Measurements from ENCODE around the gene PARP15.

Gene PARP15

DNA sequence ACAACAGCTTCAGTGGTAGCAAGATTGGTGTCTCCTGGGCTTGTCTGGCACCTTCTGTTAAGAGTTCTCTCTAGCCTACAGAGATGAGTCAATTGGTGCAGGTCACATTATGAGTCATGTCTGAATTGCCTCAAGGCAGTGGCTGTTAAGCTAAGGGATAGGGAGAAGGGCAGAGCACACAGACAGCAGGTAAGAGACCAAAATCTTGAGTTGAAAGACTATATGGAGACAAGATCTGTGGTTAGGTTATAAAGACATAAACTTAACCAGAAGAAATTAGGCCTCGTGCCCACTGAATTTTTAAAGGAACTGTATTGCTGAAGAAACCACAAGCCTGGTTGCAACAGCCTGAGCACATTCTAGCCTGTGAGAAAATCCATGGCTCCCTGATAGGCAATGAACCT, 43.5 kb upstream of the PARP15 start:
- 0 out of 3 replicates have a peak, but pooled peaks have one; percentile 48 for ATAC-seq (ENCODE audit: insufficient read depth, low read depth)
- TF ChIP-seq CTCF (IDR thresholded peaks at IDR 0.05; ENCODE audit: borderline replicate concordance, extremely low read depth, low read length, poor library complexity, severe bottlenecking) (no peak), EZH2 (IDR thresholded peaks at IDR 0.05; ENCODE audit: borderline replicate concordance, low read depth, low read length, severe bottlenecking) (no peak)
- no peak overlapping the region for H3K9ac ChIP-seq (ENCODE audit: low read depth, low read length)
- DNase-seq: no peak
- no peaks in the 10 kb centered on the region for H3K4me1 ChIP-seq (ENCODE audit: insufficient read depth, low read length)
- no peak overlapping the region for H2AFZ ChIP-seq (ENCODE audit: low read depth, low read length)
- no peaks in the 10 kb centered on the region for H3K27me3 ChIP-seq (ENCODE audit: insufficient read depth, low read length, poor library complexity)
- H3K36me3 ChIP-seq (ENCODE audit: insufficient read depth, low read length): peaks cover 68% of the 10 kb centered on the region
- no peak overlapping the region for H3K27ac ChIP-seq (ENCODE audit: low read length)
- no peaks in the 10 kb centered on the region for H4K20me1 ChIP-seq (ENCODE audit: insufficient read depth, low read length)
- no peaks in the 10 kb centered on the region for H3K9me3 ChIP-seq (ENCODE audit: insufficient read depth, low read length, severe bottlenecking)
- no peak overlapping the region for H3K4me3 ChIP-seq (ENCODE audit: low read depth in 1 of 2, low read length in 2 of 2)
- no peaks in the 10 kb centered on the region for H3K79me2 ChIP-seq (ENCODE audit: insufficient read depth, low read length)
- no peak overlapping the region for H3K4me2 ChIP-seq (ENCODE audit: insufficient read depth, low read length)

DNA sequence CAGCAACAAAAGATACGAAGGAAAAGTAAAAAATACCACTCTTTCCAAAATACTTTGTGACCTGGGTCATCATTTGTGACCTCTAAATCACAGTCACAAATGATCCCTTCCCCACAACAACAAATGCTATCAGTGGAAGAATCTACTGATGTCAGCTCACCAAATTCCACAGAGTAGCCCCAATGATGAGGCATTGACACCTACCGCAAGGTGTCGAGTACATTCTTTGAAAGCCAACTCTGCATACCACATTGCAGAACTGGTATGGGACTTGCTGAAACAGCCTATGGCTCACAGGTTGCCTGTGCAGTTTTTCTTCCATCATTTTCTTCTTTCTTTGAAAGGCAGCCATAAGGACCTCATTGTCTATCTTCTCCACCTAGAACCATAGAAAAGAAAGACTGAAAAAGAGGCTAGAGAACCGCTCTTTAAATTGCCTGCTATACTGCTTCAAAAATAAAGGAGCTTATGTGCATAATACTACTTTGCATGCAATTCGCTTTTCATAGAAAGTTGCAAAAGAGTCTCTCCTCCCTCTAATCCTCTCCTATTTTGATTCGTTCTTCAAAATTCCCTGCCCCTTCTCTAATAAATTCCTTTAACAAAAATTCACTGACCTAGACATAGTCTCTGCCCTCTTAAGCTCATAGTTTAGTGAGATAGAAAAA, 41.4 kb upstream of the PARP15 start:
- no peaks in the 10 kb centered on the region for H3K27me3 ChIP-seq (ENCODE audit: insufficient read depth, low read length, poor library complexity)
- H3K27ac ChIP-seq (ENCODE audit: low read length): no peak overlapping the region
- H2AFZ ChIP-seq (ENCODE audit: low read depth, low read length): no peak overlapping the region
- no peak for ATAC-seq (ENCODE audit: insufficient read depth, low read depth)
- no peaks in the 10 kb centered on the region for H3K79me2 ChIP-seq (ENCODE audit: insufficient read depth, low read length)
- no peaks in the 10 kb centered on the region for H4K20me1 ChIP-seq (ENCODE audit: insufficient read depth, low read length)
- H3K4me2 ChIP-seq (ENCODE audit: insufficient read depth, low read length): no peak overlapping the region
- peaks cover 82% of the 10 kb centered on the region for H3K36me3 ChIP-seq (ENCODE audit: insufficient read depth, low read length)
- no peaks in the 10 kb centered on the region for H3K9me3 ChIP-seq (ENCODE audit: insufficient read depth, low read length, severe bottlenecking)
- H3K9ac ChIP-seq (ENCODE audit: low read depth, low read length): no peak overlapping the region
- no peak for DNase-seq
- no peak overlapping the region for H3K4me3 ChIP-seq (ENCODE audit: low read depth in 1 of 2, low read length in 2 of 2)
- TF ChIP-seq EZH2 (IDR thresholded peaks at IDR 0.05; ENCODE audit: borderline replicate concordance, low read depth, low read length, severe bottlenecking) (no peak), CTCF (IDR thresholded peaks at IDR 0.05; ENCODE audit: borderline replicate concordance, extremely low read depth, low read length, poor library complexity, severe bottlenecking) (no peak)
- no peaks in the 10 kb centered on the region for H3K4me1 ChIP-seq (ENCODE audit: insufficient read depth, low read length)

- H3K27me3 ChIP-seq (ENCODE audit: insufficient read depth, low read length, poor library complexity): no peaks in the 10 kb centered on the region
- H2AFZ ChIP-seq (ENCODE audit: low read depth, low read length): no peak overlapping the region
- TF ChIP-seq EZH2 (IDR thresholded peaks at IDR 0.05; ENCODE audit: borderline replicate concordance, low read depth, low read length, severe bottlenecking) (no peak), CTCF (IDR thresholded peaks at IDR 0.05; ENCODE audit: borderline replicate concordance, extremely low read depth, low read length, poor library complexity, severe bottlenecking) (no peak)
- H3K9ac ChIP-seq (ENCODE audit: low read depth, low read length): no peak overlapping the region
- no peaks in the 10 kb centered on the region for H4K20me1 ChIP-seq (ENCODE audit: insufficient read depth, low read length)
- DNase-seq: no peak
- no peak overlapping the region for H3K4me2 ChIP-seq (ENCODE audit: insufficient read depth, low read length)
- peaks cover 87% of the 10 kb centered on the region for H3K36me3 ChIP-seq (ENCODE audit: insufficient read depth, low read length)
- no peaks in the 10 kb centered on the region for H3K79me2 ChIP-seq (ENCODE audit: insufficient read depth, low read length)
- no peak overlapping the region for H3K27ac ChIP-seq (ENCODE audit: low read length)
- ATAC-seq (ENCODE audit: insufficient read depth, low read depth): no peak
- no peaks in the 10 kb centered on the region for H3K9me3 ChIP-seq (ENCODE audit: insufficient read depth, low read length, severe bottlenecking)
- H3K4me1 ChIP-seq (ENCODE audit: insufficient read depth, low read length): no peaks in the 10 kb centered on the region
- H3K4me3 ChIP-seq (ENCODE audit: low read depth in 1 of 2, low read length in 2 of 2): no peak overlapping the region
These were observed 40.8 kb upstream of the PARP15 start for GRCh38 chr3:122536632-122537001.

Measured in DND-41 (cell line).